HK-2 (cell line): ENCODE results near the gene R3HDM2.
"Not testable (repeated sequence)": the region's sequence is repeated elsewhere in the genome, so short reads cannot be mapped to it uniquely, and the experiment has no call there.

ENCODE experiments used
- DNase-seq: peaks from one replicate; pipeline ENCODE4 v3.0.0-alpha.2; 2018; ENCODE audit not compliant: unreplicated experiment

Gene R3HDM2

DNA sequence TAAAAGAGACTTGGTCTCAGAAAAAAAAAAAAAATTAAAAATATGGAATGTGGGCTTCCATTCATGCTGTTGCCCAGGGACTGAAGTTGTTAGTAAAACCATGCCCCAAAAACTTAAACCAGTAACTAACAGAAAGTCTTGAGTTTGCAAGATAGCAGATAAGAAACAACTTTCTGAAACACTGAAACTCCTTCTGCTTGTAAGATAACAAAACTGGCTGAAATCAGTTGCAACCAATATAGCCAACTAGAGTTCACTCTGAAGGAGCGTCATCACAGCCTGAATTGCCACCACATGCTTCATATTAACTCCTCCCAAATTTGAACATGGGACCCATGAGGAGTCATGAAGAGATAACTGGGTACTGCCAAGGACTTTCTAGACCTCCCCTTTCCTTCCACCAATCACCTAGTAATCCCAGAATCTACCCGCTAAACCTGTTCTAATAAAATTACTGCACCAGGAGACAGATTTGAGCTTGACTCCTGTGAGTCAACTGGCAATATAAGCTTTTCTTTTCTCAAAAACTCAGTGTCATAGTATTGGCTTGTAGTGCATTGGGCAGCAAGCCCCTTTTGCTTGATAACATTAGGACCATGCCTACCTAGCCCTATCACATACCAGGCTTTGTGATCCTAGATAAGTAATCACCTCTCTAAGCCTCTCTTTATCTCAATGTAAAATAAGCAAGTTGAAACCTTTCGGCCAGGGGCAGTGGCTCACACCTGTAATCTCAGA, 53.6 kb downstream of the R3HDM2 start:
- no peak for DNase-seq

DNA sequence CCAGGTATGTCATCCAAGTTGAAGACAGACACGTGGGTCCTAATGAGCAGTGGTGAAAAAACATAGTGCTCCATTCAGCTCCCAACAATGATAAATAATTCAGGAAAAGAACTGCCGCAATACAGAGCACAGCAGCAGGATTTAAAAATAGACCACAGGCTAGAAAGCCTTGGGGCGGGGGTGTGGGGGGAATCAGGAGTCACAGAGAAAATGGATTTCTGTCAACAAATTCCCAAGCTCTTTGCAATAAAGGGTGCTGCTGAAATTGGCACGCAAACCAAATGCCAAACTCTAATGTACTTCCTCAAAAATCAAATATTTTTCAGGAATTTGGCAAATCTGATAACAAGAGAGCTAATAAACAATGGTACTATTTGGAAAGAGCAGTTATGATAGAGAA, 58.6 kb downstream of the R3HDM2 start:
- DNase-seq: no peak

DNA sequence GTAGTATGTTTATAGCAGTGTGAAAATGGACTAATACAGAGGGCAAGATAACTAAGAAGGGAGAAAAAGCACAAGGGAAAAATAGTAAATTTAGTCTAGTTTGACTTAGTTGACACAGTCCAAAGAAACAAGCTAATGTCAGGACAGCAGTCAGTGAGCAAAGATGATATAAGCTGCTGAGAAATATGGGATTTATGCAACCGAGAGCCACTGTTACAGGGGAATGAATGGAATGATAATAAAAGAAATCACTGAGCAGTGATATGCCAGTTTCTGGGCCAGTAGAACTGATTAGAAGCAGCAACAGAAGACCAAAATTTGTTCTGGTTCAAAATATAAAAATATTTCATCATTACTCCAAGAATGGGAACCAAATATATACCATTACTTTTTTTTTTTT, 60.1 kb downstream of the R3HDM2 start:
- no peak for DNase-seq

DNA sequence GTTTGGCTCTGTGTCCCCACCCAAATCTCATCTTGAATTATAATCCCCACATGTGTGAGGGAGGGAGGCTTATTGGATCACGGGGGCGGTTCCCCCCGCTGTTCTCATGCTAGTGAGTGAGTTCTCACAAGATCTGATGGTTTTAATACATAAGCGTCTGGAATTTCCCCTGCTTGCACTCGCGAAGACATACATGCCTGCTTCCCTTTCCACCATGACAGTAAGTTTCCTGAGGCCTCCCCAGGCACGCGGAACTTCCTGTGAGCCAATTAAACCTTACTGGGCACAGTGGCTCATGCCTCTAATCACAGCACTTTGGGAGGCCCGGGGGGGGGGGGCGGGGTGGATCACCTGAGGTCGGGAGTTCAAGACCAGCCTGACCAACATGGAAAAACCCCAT, 60.8 kb downstream of the R3HDM2 start:
- DNase-seq: no peak

DNA sequence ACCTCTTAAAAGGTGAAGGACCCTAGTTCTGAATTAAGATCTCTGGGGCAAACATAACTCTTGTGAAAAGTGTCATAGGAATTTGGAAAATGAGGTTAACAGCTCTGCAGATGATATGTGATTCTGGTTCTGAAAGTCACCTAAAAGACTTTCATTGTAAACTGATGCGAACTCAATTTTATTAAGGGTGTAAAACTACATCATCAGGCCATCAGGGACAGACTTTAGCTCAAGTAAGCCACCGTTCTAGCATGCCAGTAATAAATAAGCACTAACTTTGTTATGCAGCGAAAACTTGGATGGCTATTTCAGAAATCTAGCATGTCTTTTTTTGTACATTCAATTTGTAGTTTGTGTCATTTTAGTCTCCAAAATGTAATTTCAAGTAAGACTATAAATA, 61.6 kb downstream of the R3HDM2 start:
- DNase-seq: no peak

DNA sequence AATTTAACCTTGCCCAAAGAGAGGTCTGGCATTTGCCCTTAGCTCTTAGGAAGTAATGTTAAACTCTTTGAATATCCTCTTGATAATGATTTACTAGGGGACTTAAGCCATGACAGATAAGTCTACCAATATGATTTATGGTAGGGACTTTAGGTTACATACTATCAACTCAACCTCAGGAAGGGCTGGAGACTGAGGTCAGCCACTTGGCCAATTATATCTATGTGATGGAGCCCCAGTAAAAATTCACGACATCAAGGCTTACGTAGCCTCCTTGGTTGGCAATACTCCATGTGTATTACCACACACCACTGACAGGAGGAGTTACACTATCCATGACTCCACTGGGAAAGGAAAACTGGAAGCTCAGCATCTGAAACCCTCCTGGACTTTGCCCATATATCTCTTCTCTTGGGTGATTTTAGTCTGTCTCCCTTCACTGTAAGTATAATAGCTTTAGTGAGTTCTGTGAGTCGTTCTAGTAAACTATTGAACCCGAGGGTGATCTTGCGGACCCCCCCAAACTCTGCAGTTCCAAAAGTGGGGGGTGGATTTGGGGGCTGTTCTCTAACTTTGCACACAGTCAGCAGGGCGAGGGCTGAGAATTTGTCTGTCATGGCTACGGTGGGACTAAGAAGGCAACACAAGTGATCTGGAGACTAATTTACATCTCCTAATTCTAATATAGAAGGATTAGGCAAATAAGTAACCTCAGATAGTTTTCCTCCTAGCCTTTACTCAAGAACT, 62.3 kb downstream of the R3HDM2 start:
- peak; percentile 62 for DNase-seq

DNA sequence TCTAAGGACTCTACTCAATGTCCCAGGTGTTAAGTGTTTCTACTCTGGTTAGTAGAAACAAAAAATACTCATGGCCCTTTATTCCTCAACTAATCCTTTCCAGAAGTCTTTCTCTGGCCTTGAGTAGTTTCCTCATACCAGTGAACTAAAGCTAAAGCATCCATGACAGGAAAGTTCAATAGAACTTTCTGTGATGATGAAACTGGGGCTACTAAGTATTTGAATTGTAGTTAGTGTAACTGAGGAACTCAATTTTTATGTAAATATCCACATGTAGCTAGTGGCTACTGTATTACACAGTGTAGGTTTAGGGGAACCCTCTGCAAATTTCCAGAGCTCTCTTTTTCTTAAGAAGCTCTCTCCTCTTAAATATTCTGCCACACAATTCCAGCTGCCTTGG, 63.7 kb downstream of the R3HDM2 start:
- no peak for DNase-seq

DNA sequence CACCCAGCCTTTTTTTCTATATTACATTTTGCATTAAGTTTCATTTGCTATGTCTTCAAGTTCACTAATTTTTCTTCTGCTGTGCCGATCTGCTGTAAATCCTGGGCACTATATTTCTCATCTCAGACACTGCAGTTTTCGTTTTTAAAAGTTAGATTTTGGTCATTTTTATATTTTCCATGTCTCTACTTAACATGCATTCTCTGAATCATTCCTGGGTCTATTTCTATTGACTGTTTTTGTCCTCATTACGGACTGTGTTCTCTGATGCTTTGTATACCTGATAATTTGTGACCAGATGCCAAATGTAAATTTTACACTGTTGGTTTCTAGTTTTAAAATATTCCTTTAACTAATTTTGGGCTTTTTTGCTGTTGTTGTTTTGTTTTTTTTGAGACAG, 64.5 kb downstream of the R3HDM2 start:
- no peak for DNase-seq

DNA sequence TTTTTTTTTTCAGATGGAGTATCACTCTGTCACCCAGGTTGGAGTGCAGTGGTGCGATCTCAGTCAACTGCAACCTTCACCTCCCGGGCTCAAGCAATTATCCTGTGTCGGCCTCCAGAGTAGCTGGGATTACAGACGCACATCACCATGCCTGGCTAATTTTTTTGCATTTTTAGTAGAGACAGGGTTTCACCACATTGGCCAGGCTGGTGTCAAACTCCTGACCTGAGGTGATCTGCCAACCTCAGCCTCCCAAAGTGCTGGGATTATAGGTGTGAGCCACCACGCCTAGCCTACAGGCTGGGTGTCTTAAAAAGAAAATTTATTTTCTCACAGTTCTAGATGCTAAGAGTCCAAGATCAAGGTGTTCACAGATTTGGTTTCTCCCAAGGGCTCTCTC, 66.7 kb downstream of the R3HDM2 start:
- DNase-seq: not testable (repeated sequence)

DNA sequence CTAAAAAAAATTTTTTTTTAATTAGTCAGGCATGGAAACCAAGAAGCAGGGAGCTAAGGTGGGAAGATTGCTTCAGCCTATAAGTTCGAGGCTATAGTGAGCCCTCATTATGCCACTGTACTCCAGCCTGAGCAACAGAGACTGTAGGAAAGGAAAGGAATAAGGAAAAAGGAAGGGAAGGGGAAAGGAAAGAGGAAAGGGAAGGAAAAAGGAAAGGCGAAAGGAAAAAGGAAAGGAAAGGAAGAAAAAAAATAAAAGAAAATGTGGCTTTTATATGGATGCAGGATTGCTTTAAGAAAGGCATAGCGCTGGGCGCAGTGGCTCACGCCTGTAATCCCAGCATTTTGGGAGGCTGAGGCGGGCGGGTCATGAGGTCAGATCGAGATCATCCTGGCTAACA, 70.4 kb downstream of the R3HDM2 start:
- DNase-seq: no peak

DNA sequence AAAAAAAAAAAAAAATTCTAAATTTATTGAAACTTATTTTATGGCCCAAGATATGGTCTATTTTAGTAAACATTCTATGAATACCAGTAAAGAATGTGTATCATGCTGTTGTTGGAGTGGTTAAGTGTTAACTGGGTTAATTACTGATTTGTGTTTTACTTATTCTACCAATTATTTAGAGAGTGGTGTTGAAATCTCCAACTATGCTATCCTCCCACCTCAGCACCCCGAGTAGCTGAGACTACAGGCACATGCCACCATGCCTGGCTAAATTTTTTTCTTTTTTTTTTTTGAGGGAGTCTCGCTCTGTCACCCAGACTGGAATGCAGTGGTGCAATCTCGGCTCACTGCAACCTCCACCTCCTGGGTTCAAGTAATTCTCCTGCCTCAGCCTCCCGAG, 72.2 kb downstream of the R3HDM2 start:
- no peak for DNase-seq

DNA sequence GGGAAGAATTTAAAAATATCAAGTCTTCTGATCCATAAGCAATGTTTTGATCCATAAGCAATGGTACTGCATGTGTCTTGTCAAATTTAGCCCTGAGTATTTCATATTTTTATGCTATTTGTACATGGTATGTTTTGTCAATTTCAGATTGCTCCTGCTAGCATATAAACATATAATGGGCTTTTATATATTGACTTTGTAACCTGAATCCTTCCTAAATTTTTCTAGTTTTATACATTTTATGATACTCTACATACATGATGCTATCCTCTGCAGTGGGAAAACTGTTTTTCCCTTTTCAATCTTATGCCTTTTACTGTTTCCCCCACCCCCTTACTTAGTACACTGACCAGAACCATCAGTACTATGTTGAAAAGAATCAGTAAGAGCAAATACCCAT, 75.1 kb downstream of the R3HDM2 start:
- no peak for DNase-seq

DNA sequence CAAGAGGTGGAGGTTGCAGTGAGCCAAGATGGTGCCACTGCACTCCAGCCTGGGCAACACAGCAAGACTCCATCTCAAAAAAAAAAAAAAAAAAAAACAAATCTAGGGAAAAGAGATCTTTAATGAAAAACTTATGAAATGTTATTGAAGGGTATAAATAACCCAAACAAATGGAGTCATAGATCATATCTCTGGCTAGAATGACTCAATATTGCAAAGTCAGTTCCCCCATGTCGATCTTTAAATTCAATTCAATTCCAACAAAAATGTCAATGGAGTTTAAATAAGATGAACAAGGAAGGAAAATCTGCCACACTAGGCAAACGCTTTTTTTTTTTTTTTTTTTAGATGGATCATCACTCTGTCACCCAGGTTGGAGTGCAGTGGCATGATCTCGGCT, 78.7 kb downstream of the R3HDM2 start:
- no peak for DNase-seq

DNA sequence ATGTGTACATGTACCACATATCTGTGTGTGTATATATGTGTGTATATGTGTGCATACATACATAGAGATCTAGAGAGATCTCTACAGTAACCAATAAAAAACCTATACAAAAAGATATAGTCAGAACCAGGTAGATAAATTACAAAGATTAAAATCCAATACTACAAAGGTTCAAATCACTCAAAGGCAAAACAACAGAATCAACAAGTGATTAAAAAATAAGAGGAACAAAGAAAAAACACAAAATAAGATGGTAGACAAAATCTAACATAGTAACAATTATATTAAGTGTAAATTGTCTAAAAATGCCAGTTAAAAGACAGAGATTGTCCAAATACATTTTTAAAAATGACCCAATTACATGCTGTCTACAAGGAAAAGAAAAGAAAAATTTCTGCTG, 83.6 kb downstream of the R3HDM2 start:
- DNase-seq: no peak

DNA sequence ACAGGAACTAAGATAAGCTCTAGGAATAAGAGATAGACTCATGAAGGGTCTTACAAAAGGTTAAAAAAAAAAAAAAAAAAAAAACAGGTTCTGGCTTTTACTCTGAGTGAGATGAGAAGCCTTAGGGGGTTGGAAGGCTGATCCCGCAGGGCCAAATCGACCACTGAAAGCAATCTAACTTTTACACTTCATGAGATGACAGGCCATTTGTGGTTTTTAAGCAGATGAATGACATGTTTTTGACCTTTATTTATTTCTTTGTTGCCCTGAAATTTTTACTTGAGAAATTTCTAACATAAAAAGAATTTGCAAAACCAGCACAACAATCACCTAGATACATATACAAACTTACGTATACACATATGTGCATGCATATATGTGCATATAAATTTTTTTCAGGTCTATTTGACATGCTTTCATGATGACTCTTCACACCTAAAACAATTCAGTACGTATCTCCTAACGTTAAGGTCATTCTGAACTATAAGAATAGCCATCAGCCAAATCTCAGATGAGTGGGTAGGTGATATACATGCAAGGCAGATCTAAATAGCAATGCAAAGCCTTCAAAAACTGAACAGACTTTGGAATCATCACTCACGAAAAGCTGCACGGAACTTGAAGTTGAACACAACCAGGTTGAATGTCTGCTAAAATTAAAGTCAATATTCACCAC, 87.0 kb downstream of the R3HDM2 start:
- no peak for DNase-seq

DNA sequence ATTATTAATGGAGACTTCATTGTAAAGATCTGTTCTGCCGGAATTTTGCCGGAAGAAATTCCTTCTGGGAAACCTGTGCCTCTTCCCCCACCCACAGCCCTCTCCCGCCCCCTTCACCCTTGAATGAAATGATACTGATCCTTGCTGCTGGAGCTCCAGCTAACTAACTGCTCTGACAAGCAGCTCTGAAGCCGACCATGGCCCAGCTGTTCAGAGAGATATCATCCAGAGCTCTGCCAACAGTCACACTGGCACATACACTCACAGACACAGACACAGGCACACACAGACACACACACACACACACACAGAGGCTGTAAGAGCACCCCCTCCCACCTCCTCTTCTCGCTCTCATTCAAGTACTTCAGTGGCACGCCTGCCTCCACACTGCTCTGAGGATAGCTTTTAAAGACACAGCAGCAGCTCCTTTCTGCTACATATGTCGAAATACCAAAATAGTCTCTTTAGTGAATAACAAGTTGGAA, 88.6 kb downstream of the R3HDM2 start:
- DNase-seq: no peak

DNA sequence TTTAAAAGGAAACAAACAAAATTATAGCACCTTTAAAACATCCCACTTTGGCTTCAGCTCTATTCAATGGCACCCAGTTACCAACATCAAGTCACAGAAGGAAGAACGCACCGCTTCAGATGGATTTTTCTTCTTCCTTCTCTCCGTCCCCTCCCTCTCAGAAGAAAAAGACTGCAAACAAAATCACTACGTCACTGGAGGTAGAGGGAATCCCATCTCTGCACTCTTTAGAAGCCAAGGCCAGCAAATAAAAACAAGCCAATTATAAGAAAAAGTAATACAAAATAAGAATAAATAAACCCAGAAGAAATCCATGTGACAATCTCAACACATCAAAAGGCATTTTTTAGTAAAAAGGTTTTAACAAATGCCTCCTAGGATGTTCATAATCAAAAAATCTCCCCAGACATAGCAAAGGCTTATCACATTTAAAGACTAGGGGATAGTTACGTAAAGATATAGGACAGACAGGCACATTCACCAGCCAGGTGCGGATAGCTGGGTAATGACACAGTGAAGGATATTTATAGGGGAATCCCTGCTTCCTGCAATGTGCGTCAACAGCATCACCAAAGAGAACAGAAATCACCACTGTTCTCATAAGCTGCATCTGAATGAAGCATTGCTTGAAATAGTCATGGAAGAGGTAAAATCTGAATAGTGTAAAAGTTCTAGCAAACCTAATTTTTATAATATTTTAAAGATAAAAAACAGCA, 89.4 kb downstream of the R3HDM2 start:
- no peak for DNase-seq

DNA sequence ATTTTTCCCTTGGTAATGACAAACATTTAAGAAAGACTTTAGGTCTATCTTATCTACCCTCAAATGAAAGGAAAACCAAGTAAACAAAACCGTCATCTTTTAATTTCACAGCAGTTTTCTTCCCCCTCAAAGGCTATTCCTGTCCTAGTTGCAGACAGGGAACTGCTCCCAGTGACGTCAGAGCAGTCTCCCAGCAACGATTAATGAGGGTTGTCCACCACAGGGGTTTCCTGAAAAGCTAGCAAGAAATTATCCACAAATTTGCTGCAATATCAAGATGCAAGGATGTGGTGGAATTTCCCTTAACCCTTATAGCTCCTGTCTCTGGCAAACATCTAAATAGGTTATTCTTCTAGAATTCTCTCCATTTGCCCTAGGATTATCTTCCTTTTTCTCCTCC, 90.7 kb downstream of the R3HDM2 start:
- no peak for DNase-seq

DNA sequence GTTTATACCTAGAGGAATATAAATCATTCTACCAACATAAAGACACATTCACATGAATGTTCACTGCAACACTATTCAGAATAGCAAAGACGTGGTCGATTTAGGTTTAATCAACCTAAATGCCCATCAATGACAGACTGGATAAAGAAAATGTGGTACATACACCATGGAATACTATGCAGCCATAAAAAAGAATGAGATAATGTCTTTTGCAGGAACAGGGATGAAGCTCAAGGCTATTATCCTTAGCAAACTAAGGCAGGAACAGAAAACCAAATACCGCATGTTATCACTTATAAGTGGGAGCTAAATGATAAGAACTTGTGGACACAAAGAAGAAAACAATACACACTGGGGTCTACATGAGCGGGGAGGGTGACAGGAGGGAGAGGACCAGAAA, 94.5 kb downstream of the R3HDM2 start:
- not testable (repeated sequence) for DNase-seq

DNA sequence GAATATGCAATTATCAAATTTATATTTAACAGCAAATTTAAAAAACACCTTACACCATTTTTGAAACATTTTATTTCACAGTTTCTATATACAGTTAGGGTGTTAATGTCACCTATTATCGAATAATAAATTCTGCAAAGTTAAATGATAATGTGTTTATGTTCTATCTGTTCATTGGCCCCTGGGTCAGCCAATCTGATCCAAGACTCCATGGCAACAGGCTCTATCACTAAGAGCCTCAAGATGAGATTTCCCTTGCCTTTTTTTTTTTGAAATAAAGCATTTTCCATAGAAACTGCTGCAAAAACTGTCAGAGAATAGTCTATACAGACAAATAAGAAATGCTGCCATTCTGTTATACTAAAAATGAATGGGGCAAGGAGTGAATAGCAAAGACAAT, 96.6 kb downstream of the R3HDM2 start:
- DNase-seq: no peak

DNA sequence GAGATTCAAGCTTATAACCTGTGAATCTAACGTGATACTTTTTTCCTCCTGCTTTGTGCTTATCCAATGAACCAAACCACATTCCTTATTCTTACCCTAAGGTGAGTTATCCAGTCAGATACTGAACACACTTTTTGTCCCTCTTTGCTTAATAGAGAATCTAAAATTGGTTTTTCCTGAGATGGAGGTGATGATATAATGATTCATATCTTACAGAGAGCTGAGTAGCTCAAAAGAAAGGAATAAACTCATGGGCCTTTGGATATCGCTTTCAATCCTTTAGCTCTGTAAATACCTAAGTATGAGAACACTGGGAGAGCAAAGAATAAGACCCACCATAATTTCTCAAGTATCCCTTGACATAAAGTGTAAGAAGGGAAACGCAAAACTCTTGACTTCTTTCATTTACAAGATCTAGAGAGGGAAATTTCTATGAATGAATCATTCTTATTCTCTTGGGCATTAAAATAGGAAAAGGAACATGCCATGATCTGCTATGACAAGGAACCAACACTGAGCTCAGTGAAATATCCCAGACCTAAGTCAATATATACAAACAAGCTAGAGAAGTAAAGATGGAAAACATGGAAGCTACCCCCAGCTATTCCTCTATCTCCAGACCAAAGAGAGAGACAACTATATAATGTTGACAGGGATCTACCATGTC, 98.1 kb downstream of the R3HDM2 start:
- no peak for DNase-seq

DNA sequence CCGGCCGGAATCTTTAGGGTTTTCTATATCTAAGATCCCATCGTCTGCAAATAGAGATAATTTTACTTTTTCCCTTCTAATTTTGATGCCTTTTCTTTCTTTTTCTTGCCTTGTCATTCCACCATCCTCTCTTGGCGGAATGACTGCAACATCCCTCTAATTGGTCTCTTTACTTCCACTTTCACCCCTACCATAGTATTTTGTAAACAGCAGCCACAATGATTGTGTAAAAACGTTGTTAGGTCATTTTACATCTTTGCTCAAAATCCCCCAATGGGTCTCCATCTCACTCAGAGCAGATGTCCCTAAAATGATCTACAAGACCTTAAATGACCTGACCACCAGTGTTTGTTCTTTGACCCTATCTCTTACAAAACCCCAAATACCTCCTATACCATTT, 99.9 kb downstream of the R3HDM2 start:
- no peak for DNase-seq
